Measurements from ENCODE around the gene PDE4D.

DNA sequence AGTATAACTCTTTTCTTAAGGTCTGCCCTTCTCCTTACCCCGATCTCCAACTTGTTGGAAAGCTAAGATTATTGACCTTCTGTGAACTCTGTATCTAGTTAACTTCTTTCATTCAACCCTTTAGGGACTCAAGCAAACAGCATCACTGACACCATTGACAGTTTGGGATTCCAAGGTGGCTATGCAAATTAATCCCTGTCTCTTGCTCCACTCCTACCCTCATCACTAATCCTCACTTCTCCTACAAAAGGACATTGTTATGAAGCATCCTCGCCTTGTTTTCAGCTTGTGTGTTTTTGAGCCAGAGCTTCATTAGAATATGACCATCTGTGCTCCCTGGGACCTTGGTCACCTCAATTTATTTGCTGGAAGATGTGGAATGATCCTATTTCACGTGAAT is 337.9 kb downstream of the PDE4D start:
- TF ChIP-seq, protein P1, sequence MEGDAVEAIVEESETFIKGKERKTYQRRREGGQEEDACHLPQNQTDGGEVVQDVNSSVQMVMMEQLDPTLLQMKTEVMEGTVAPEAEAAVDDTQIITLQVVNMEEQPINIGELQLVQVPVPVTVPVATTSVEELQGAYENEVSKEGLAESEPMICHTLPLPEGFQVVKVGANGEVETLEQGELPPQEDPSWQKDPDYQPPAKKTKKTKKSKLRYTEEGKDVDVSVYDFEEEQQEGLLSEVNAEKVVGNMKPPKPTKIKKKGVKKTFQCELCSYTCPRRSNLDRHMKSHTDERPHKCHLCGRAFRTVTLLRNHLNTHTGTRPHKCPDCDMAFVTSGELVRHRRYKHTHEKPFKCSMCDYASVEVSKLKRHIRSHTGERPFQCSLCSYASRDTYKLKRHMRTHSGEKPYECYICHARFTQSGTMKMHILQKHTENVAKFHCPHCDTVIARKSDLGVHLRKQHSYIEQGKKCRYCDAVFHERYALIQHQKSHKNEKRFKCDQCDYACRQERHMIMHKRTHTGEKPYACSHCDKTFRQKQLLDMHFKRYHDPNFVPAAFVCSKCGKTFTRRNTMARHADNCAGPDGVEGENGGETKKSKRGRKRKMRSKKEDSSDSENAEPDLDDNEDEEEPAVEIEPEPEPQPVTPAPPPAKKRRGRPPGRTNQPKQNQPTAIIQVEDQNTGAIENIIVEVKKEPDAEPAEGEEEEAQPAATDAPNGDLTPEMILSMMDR (conservative IDR thresholded peaks at IDR 0.05; ENCODE audit: low read depth, low read length), result no peak
- TF ChIP-seq EZH2 (IDR thresholded peaks at IDR 0.05; ENCODE audit: borderline replicate concordance, low read depth, low read length, poor library complexity, severe bottlenecking), result no peak
